DMS53 treated with DMSO at 0.1 percent for 48 hours (cell line): ENCODE results near the gene APOLD1.
"Not testable (repeated sequence)": the region's sequence is repeated elsewhere in the genome, so short reads cannot be mapped to it uniquely, and the experiment has no call there.

Experiments
- DNase-seq: peaks from one replicate; lab custom pipeline; 2025; ENCODE audit not compliant: unreplicated experiment; lab: John Stamatoyannopoulos, UW

APOLD1 gene

DNA sequence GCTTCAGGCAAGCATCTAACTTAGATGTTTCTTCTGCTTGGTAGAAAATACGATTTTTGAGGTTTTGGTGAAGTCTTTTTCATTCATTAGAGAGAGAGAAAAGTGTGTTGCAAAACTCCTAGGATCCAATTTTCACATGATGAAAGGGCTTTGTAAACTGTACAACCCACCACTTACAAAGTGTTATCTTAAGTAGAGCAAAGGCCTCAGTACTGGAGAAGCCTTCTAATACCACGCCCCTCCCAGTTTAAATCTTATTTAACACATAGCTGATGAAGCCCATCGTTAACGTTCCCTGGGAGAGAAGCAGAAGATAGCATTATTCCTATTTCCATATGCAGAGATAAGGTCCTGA is 869 bp downstream of the APOLD1 start:
- DNase-seq: no peak

DNA sequence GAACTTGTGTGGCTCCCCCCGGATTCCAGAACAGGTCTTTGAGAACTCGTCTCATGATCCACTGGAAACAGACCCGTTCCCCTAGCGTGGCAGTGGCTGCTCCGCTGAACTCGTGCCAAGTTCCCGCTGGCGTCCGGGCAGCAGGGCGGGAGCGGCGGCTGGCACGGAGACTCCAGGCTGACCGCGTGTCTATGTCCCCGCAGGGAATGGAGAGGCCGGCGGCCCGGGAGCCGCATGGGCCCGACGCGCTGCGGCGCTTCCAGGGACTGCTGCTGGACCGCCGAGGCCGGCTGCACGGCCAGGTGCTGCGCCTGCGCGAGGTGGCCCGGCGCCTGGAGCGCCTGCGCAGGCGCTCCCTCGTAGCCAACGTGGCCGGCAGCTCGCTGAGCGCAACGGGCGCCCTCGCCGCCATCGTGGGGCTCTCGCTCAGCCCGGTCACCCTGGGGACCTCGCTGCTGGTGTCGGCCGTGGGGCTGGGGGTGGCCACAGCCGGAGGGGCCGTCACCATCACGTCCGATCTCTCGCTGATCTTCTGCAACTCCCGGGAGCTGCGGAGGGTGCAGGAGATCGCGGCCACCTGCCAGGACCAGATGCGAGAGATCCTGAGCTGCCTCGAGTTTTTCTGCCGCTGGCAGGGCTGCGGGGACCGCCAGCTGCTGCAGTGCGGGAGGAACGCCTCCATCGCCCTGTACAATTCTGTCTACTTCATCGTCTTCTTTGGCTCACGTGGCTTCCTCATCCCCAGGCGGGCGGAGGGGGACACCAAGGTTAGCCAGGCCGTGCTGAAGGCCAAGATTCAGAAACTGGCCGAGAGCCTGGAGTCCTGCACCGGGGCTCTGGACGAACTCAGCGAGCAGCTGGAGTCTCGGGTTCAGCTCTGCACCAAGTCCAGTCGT is 1.5 kb downstream of the APOLD1 start:
- DNase-seq: peak; percentile 87

DNA sequence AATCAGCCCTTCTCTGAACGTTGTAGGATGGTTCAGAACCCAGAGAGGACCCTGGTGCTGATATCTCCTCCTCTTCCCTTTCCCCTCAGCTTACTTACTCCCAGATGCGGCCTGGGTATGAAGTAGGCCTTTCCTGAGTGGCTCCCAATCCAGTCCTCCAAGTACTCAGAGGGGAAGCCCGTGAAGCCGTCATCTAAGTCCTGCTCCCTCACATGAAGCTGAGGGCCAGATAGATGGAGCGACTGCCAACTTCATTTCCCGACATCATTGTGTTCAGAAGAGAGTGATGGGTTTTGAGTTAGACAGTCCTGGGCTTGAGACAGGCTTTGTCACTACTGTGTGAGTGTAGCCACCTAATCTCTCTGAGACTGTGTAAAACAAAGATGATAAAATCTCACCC is 2.7 kb downstream of the APOLD1 start:
- no peak for DNase-seq

DNA sequence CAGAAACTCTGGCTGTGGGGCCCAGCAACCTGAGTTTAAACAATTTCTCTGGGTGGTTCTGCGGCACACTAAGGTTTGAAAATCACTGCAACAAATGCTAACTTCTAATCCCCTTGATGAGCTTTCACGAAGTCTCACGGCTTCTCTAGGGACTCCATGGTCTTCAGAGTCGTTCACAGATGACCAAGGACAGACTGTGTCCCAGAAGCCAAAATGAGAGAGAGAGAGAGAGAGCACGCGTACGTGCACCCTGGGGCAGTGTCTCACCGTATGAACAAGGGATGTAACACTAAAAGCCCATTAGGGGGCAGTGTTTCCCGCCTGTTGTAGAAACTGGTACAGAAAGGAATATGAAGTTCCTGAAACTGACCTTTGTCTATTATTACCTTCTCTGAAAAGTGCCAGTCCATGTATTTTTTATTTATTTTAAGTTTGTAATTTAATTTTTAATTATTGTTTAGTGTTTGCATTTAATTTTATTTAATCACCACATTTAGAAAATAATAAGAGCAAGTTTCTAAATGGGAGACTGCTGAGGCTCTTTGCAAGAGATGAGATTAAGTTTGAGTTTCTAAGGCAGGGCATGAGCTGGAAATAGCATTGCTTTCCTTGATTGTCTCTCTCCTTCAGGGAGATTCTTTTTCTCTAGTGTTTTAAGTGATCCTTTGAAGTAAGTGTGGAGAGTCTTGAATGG is 3.4 kb downstream of the APOLD1 start:
- DNase-seq: peak; percentile 97

DNA sequence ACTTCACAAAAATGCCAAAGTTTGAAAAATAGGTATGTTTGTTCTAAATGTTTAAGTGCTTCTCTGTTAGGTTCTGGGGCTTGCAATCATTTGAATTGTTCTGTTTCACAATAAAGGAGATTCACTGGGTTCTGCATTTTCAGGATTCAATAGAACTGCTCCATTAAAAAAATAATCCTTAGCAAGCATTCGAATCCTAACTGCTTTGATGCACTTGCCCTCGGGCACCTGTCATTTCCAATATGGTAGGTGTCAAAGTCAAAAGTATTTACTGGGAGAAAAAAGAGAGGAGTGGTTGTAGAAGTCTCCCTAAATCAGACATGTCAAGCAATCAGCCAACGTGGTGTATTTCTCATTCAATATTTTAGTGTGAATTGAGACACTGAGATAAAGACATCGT is 5.5 kb downstream of the APOLD1 start:
- DNase-seq: no peak

DNA sequence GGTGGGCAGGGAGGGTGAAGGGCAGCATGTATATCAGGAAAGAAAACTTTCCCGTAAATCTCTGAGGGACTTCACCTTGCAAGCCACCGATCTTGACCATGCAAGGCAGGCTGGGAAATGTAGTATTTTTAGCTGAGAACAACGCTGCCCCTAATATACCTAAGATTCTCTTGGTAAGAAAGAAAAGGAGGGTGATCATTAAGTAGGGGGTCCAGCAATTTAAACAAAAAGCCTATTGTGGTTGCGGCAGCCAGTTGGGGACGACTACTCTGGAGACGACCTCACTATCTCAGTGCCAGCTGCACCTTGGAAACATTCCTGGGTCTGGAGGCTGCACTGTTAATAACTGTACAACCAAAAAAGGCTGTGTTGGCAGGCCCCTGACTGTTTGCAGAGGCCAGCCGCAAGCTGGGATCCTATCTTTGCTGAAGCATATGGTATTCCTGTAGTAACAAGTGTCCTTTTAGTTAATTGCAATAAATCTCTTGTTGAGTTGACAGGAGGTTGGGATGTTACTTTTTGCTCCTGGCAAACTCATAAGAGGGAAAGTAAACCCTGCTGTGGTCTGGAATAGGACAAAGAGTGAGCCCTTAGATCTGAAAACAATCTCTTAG is 6.4 kb downstream of the APOLD1 start:
- no peak for DNase-seq

DNA sequence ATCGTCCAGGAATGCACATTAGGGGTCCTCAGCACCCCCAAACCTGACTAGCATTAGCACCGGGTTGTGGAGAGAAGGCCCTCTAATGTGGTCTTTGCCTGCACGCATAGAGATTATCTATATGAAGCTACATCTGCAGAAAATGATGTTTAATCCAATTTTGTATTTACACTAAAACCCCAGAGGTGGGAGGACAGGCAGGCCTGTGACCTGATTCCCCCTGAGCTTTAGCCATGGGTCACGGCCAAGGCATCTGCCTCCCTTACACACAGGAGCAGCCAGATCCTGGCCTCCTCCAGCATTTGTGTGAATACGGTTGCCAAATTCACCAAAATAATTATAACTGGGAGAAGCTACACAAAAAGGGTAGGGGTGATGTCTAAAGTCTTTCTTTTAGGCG is 7.0 kb downstream of the APOLD1 start:
- DNase-seq: no peak

DNA sequence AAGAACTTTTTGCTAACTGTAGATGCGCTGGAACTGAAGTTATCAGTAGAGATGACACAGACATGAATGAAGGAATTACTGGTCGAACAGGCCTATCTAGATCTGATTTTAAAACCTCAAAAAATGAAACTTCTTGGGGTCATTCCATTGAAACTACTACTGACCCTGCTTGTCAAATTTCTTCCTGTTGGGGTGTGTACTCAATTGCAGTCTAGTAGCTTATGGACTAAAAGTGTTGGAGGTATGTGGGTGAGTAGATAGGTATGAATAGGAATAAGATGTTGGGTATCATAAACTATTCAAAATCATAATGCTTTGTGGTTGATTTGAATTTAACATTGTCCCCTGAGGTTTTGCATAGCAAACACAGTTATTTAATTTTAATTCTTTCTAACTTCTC is 9.2 kb downstream of the APOLD1 start:
- DNase-seq: no peak

DNA sequence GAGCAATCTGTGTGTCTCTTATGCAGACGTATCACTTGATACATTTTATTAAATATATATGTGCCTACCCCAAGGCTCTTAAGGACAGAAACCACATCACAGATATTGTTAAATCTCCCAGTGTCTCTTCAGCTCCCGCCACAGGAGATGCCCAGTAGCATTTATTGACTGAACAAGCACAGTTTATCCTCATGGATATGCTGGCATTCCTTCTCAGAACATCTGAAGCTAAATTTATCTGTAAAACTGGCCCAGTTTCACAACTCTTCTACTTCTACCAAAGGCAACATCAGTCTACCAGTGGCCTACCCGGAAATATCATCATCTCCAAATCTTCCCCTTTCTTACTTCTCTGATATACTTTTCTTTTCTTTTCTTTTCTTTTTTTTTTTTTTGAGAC is 10.7 kb downstream of the APOLD1 start:
- DNase-seq: no peak

DNA sequence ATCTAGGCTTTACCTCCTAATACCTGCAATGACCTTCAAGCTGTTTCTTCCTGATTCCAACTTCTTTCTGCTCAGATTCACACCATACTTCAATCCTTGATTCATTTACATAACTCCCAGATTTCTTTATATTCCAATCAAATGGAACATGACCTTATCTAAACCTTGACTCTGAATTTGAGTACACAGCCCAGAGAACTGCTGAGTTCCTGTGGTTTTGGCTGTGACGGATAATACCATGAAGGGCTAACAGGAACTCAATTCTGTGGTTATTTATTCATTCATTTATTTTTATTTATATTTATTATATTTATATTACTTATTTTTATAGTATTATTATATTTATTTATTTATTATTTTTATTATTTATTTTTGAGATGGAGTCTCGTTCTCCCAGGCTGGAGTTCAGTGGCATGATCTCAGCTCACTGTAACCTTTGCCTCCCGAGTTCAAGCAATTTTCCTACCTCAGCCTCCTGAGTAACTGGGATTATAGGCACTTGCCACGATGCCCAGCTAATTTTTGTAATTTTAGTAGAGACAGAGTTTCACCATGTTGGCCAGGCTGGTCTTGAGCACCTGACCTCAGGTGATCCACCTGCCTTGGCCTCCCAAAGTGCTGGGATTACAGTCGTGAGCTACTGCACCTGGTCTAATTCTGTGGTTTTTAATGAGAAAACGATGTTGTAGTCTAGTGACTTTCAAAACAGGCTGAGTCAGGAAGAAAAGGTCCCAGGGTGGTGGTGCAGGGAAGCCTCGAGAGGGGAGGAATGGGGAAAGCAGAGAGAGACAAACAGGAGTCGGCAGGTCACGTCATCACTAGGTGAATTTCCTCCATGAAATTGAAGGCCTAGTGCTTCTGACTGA is 11.7 kb downstream of the APOLD1 start:
- DNase-seq: no peak

DNA sequence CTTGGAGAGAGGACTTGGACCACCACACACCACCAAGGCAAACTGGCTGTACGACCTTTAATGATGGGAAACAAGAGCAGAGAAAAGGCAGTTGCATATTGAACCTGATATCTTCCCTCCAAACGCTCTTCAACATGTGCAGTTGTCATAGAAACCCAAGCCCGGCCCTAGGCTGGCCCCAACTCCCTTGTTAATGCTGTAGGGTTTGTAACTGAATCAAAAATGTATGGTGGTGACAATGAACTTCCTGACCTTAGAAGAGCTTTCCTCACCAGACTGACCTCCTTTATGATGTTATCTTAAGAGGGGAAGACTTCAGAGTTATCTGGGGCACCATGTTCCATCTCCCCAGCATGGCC is 12.3 kb downstream of the APOLD1 start:
- no peak for DNase-seq

DNA sequence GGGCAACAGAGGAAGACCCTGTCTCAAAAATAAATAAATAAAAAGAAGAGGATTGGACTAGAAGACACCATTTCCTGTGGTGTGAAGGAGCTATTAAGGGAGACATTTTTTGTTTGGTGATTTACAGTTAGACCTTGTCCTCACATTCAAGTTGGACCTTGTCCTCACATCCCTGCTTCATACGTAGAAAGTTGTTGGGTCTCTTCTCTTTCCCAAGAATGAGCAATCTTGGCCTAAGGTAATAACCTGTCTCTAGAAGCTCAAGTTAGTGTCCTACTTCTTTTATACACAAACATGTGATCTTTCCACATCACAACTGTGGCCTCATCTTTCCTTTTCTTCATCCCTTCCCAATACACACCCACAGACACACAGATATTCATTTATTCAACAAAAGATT is 13.0 kb downstream of the APOLD1 start:
- no peak for DNase-seq

DNA sequence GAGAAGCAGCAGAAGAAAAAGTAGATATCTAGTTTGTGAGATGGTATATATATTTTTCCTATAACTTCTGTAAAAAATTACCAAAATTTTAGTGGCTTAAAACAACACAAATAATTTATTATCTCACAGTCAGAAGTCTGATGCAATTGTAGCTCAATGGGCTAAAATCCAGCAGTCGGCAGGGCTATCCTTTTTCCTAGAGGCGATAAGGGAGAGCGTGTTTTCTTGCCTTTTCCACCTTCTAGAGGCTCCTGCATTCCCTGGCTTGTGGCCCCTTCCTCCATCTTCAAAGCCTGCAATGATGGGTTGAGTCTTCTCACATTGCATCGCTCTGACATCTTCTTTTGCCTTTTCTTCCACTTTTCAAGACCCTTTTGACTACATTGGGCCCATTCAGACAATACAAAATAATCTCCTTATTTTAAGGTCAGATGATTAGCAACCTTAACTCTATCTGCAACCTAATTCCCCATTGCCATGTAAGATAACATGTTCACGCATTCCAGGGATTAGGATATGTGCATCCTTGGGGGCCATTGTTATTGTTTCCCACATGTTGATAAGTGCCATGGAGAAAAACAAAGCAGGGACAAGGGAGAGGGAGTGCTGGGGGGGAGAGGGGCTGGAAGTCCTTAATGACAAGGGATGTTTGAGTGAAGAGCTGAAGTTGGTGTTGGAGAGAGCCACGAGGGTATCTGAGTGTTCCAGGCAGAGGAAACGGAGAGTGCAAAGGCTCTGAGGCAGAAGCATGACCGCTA is 13.9 kb downstream of the APOLD1 start:
- no peak for DNase-seq

DNA sequence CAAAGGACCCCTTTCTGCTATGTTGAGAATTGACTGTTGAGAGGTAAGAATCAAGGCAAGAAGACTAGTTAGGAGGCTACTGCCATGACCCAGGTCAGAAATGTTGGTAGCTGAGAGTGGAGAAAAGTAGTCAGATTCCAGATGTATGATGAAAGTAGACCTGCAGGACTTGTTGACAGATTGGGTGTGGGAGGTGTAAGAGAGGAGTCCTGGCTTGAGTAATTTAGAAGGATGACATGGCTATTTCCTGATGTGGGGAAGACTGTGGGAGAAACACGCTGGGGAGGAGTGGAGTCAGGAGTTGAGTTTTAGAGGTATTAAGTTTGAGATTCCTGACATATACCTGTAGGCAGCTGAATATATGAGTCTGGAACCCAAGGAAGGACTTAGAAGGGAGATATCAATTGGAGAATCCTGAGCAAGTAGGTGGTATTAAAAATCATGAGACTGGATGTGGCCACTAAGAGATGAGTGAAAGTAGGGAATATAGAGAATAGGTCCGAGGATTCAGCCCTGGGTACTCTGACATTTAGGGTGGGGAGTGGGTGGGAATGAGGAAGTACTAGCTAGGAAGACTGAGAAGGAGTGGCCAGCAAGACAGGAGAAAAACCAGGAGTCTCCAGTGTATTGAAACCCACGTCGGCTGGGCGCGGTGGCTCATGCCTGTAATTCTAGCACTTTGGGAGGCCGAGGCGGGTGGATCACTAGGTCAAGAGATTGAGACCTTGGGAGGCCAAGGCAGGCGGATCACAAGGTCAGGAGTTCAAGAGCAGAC is 15.1 kb downstream of the APOLD1 start:
- peak; percentile 21 for DNase-seq

DNA sequence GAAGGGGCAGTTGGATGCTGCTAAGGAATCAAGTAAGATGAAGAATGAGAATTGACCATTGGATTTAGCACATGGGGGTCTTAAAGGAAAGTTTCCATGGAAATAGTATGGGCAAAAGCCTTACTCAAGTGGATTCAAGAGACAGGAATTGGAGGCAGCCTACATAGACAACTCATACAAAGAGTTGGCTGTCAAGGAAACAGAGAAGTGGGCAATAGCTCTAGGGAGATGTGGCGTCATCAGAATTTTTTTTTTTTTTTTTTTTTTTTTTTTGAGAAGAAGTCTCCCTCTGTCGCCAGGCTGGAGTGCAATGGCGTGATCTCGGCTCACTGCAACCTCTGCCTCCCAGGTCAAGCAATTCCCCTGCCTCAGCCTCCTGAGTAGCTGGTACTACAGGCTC is 16.2 kb downstream of the APOLD1 start:
- not testable (repeated sequence) for DNase-seq

DNA sequence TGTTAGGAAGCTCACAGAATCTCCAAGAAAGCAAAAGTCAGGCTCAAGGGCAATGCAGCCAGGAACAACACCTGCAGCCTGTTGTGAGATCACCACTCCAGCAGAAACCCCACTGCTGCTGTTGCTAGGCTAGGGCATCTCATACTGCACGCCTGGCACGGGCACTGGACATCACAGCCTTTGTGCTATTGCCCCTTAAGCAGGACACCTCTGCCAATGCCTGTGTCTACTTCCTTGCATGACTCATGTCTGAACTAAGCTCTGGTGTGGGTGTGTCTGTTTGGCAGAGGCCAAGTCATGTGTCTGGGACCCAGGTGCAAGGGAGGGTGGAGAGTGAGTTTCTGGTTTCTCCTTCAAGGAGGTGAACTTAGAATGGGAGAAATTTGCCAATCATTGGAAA is 17.7 kb downstream of the APOLD1 start:
- peak; percentile 100 for DNase-seq

DNA sequence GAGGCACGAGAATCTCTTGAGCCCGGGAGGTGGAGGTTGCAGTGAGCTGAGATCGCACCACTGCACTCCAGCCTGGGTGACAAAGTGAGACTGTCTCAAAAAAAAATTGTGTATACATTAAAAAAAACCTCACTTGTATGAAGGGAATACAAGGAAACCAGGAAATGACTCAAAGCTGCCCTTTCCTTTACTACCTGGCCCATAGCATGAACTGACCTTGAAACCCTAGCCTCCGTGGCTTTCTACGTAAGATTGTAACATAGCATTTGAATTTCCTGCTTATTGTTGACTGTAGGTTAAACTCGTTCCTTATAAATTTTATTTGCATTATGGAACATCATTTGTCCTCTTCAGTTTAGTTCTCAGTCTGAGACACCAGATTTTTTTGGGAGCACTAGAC is 18.6 kb downstream of the APOLD1 start:
- peak; percentile 98 for DNase-seq

DNA sequence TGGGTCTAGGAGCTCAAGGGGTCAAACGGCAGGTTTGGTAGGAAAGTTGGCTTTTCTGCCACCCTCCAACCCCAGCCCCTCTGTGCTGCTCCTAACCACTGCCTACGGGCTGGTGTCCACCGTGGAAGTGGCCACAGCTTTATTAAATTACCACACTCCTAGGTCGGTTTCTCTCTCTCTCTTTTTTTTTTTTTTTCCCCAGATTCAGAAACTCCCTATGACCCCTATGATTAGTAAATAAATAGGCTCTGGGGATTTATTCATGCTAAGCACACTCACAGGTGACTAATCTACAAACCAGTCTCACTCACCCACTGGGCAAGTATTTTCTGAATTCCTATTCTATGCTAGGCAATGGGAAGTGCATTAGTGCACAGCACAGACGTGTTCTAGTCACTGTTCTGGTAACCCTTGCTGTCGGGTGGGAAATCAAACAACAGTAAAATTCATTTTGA is 19.0 kb downstream of the APOLD1 start:
- peak; percentile 89 for DNase-seq

DNA sequence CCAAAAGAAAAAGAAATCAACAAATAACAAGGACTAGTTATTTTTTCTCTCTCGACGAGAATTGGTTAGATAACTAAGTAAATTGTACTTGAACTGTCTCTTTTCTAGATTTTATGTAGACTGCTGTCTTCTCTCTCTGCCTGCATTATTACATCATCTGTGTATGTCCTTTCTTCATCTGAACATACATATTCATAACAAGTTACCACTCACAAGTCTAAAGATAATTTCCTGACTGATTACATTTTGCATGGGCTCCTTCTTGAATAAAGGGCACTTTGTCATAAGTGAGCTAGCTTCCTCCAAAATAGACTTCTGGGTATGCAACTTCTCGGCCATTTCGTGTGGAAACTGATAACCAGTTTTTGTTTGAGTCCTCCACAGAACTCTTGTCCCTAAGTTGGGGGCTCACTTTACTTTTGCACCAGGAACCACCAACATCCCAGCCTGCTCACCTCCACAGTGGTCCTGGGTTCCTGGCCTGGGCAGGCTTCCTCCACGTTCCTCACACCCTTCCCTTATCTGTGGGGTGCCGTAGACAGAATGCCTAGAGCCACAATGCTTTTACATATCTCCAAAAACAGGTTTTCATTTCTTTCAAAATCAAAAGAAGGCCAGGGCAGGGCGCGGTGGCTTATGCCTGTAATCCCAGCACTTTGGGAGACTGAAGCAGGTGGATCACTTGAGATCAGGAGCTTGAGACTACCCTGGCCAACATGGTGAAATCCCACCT is 21.5 kb downstream of the APOLD1 start:
- DNase-seq: no peak
